CD14-positive monocyte (primary cell): ENCODE results near the gene ESD. TPM values are rescaled to one million over a fixed set of nuclear protein-coding genes. Genes with fewer than 3 reads are reported as not detected.
A peak's percentile ranks its signal among the peaks of the same experiment; 100 is the strongest.

Experiments
- DNase-seq, 3 donors: peaks; one replicate each; pipeline ENCODE4 v3.0.0-alpha.2; 2011 to 2022
- H2AFZ ChIP-seq: 2 replicates; pipeline ENCODE4 v1.6.0; 2012; ENCODE audit warnings: mild to moderate bottlenecking, low read depth, low read length, inconsistent platforms; ENCODE audit not compliant: insufficient read depth, poor library complexity, severe bottlenecking
- H3K27ac ChIP-seq, 2 donors: 1 replicate in 1 of 2; 2 replicates in 1 of 2; pipeline ENCODE4 v1.5.1; 2012 to 2013; ENCODE audit warnings: low read length in 2 of 2, control low read depth in 1 of 2, inconsistent platforms in 1 of 2, low read depth in 1 of 2, mild to moderate bottlenecking in 1 of 2
- H3K27me3 ChIP-seq, 2 donors: one replicate each; pipeline versions ENCODE4 v1.6.0 to v1.6.1; 2011 to 2013; ENCODE audit warnings: low read length in 2 of 2; ENCODE audit not compliant: control insufficient read depth in 2 of 2, insufficient read depth in 2 of 2
- H3K36me3 ChIP-seq, 2 donors: replicated peaks in 1 of 2; 1 replicate in 1 of 2; 2 replicates in 1 of 2; pipeline versions ENCODE4 v1.5.1 to v1.6.1; 2012 to 2013; ENCODE audit warnings: low read length in 2 of 2, control low read depth in 1 of 2, inconsistent platforms in 1 of 2, mild to moderate bottlenecking in 1 of 2; ENCODE audit not compliant: insufficient read depth in 2 of 2, control insufficient read depth in 1 of 2
- H3K4me1 ChIP-seq, 2 donors: 1 replicate in 1 of 2; 2 replicates in 1 of 2; pipeline versions ENCODE4 v1.5.1 to v1.6.1; 2012 to 2013; ENCODE audit warnings: low read length in 2 of 2, control low read depth in 1 of 2, inconsistent platforms in 1 of 2, mild to moderate bottlenecking in 1 of 2, moderate library complexity in 1 of 2; ENCODE audit not compliant: insufficient read depth in 2 of 2, control insufficient read depth in 1 of 2
- H3K4me2 ChIP-seq: replicated peaks from 2 replicates; pipeline ENCODE3; 2012; ENCODE audit warnings: low read length, moderate library complexity, mild to moderate bottlenecking; ENCODE audit not compliant: poor library complexity, severe bottlenecking; ENCODE audit errors: extremely low read depth
- H3K4me3 ChIP-seq, 3 experiments: fragments of 200-600 bp in 1 of 3; sonication (generic) in 1 of 3; replicated peaks in 1 of 3; 1 replicate in 2 of 3; 2 replicates in 1 of 3; pipeline ENCODE4 v1.5.1; 2011 to 2013; ENCODE audit warnings: low read length in 3 of 3, mild to moderate bottlenecking in 3 of 3, control low read depth in 2 of 3, low read depth in 2 of 3, inconsistent platforms in 1 of 3, moderate library complexity in 1 of 3
- H3K79me2 ChIP-seq: 2 replicates; pipeline ENCODE4 v1.6.0; 2012; ENCODE audit warnings: mild to moderate bottlenecking, control low read depth, inconsistent platforms, low read length, moderate library complexity; ENCODE audit not compliant: insufficient read depth
- H3K9ac ChIP-seq: 2 replicates; pipeline ENCODE4 v1.6.0; 2017; ENCODE audit warnings: low read length, mild to moderate bottlenecking; ENCODE audit not compliant: insufficient read depth, poor library complexity, severe bottlenecking
- H3K9me3 ChIP-seq, 2 donors: replicated peaks in 1 of 2; 1 replicate in 1 of 2; 2 replicates in 1 of 2; pipeline versions ENCODE4 v1.5.1 to v1.6.1; 2012 to 2013; ENCODE audit warnings: low read length in 2 of 2, control low read depth in 1 of 2; ENCODE audit not compliant: control insufficient read depth in 1 of 2, insufficient read depth in 1 of 2
- H4K20me1 ChIP-seq: 2 replicates; pipeline ENCODE4 v1.6.0; 2012; ENCODE audit warnings: mild to moderate bottlenecking, low read length, control low read depth, moderate library complexity; ENCODE audit not compliant: insufficient read depth
- H3K27ac Mint-ChIP-seq, 7 donors: one replicate each; pipeline ENCODE4 v1.8.0; 2020; ENCODE audit warnings: mild to moderate bottlenecking in 7 of 7, mixed read lengths in 7 of 7, moderate library complexity in 6 of 7, inconsistent platforms in 2 of 7
- H3K27me3 Mint-ChIP-seq, 3 donors: one replicate each; pipeline ENCODE4 v1.8.0; 2021 to 2022; ENCODE audit warnings: low read depth in 3 of 3, mild to moderate bottlenecking in 3 of 3, mixed read lengths in 3 of 3, moderate library complexity in 3 of 3, inconsistent platforms in 1 of 3
- H3K36me3 Mint-ChIP-seq, 2 donors: one replicate each; pipeline ENCODE4 v1.8.0; 2020; ENCODE audit warnings: mixed read lengths in 2 of 2, inconsistent platforms in 1 of 2, mild to moderate bottlenecking in 1 of 2
- H3K4me1 Mint-ChIP-seq: one replicate; pipeline ENCODE4 v1.8.0; 2020; ENCODE audit warnings: mild to moderate bottlenecking, mixed read lengths
- H3K4me3 Mint-ChIP-seq, 2 donors: one replicate each; pipeline ENCODE4 v1.8.0; 2020; ENCODE audit warnings: mild to moderate bottlenecking in 2 of 2, mixed read lengths in 2 of 2, moderate library complexity in 1 of 2
- H3K9me3 Mint-ChIP-seq, 7 donors: one replicate each; pipeline ENCODE4 v1.8.0; 2020 to 2022; ENCODE audit warnings: mixed read lengths in 7 of 7, mild to moderate bottlenecking in 6 of 7, moderate library complexity in 6 of 7, inconsistent platforms in 2 of 7
- whole genome bisulfite sequencing: methylation state at CpG from one replicate; pipeline ENCODE4 v1.1.5; 2013; ENCODE audit warnings: missing lambda C conversion rate; ENCODE audit not compliant: insufficient coverage; 5-methylcytosine and 5-hydroxymethylcytosine counted together
- intact Hi-C, 2 donors: fragments of 100-400 bp; cut with micrococcal nuclease; formaldehyde crosslinking; loops; one replicate each; pipeline versions ENCODE4 v1.15.0 to v1.15.1; 2023
- polyA plus RNA-seq, 3 donors: library from polyadenylated mRNA; depleted of rRNA in 1 of 3; unstranded in 2 of 3; stranded (reverse) in 1 of 3; fragments of 300-500 nt in 2 of 3; fragments of >200 nt in 1 of 3; fragmentation: Illumina TruSeq in 2 of 3; gene quantifications; 1 replicate in 2 of 3; 2 replicates in 1 of 3; pipeline ENCODE4 v1.2.3, GENCODE V29; 2012 to 2021
- TF ChIP-seq, protein P1 (sequence below): fragments of 200-600 bp; IDR thresholded peaks from one replicate; pipeline ENCODE4 v1.8.0; 2022; ENCODE audit warnings: antibody characterized with exemption, mild to moderate bottlenecking

ESD gene
- polyA plus RNA-seq, 3 donors, result 46.8 to 147 (median 139) TPM

DNA sequence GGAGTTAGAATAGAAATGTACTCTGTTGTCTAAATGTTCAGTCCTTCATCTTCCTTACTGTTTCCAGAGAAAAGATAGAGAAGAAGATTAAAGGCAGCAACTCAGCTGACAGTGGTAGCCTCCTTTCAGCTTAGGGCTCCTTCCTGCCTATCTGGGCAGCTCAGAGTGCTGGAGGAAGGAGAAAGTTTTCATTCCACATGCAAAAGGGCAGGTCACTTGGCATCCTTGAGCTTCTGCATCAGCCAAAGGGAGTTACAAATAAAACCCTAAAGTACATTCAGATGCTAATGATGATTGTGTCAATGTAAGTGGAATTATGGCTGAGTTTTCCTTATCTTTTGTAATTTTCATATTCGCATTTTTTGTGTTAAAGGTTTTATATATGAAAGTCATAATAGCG is 58.9 kb downstream of the ESD start:
- Histone ChIP-seq H2AFZ (no peak overlapping the region), H3K79me2 (no peaks in the 10 kb centered on the region), H3K27me3 (no peaks in the 10 kb centered on the region), H3K4me2 (no peak overlapping the region), H4K20me1 (no peaks in the 10 kb centered on the region), H3K36me3 (peaks cover 13 to 57% of the 10 kb centered on the region in 2 donors), H3K4me3 (no peak overlapping the region), H3K27ac (no peak overlapping the region), H3K9me3 (no peaks in the 10 kb centered on the region), H3K4me1 (peaks cover 5 to 17% of the 10 kb centered on the region in 2 donors), H3K9ac (no peak overlapping the region)
- no CpG with 5 or more reads among the region's 2 CpGs for WGBS
- Mint-ChIP-seq H3K27me3 (peaks cover 0 to 1% (median 0%) of the 10 kb centered on the region in 3 donors), H3K4me1 (peaks cover 10% of the 10 kb centered on the region), H3K4me3 (no peak overlapping the region), H3K9me3 (peaks cover 0 to 1% (median 0%) of the 10 kb centered on the region in 7 donors), H3K27ac (no peak overlapping the region), H3K36me3 (peaks cover 46 to 54% of the 10 kb centered on the region in 2 donors)
- intact Hi-C loops, result no loop called here
- TF ChIP-seq, protein P1, sequence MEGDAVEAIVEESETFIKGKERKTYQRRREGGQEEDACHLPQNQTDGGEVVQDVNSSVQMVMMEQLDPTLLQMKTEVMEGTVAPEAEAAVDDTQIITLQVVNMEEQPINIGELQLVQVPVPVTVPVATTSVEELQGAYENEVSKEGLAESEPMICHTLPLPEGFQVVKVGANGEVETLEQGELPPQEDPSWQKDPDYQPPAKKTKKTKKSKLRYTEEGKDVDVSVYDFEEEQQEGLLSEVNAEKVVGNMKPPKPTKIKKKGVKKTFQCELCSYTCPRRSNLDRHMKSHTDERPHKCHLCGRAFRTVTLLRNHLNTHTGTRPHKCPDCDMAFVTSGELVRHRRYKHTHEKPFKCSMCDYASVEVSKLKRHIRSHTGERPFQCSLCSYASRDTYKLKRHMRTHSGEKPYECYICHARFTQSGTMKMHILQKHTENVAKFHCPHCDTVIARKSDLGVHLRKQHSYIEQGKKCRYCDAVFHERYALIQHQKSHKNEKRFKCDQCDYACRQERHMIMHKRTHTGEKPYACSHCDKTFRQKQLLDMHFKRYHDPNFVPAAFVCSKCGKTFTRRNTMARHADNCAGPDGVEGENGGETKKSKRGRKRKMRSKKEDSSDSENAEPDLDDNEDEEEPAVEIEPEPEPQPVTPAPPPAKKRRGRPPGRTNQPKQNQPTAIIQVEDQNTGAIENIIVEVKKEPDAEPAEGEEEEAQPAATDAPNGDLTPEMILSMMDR, result no peak
- DNase-seq, result no peak

DNA sequence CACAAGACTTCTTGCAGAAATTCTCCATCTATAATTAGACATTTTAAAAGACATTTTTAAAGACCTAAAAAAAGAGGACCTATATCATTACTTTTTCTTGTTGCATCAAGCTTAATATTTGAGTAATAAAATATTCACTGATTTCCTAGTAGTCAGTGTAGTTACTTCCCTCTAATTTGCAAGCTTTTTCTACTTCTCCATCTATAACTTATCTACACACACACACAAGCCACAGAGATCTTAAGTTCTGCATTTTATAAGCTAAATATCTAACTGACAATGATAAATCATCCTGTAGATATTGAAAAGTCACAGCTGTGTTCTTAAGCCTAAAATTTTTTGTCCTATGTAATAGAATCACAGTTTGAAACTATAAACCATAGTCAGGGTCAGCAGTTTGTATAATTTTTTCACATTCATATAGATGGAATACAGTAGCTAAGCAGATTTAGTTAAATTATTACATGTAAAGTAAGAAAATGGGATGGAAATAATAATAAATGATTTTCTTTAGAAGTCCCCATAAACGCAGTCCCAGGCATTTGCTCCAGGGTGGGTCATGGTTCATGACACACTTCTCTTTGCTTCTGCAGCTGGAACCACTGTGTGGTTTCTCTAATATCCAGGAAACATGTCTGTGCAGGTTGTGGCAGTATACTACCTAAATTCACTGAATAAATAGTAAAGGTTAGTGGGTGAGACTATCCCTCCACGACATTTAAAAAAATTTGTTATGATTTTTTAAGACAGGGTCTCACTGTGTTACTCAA is 60.2 kb downstream of the ESD start:
- H2AFZ ChIP-seq, result no peak overlapping the region
- H3K36me3 Mint-ChIP-seq, result peaks cover 51 to 53% of the 10 kb centered on the region in 2 donors
- H3K27me3 ChIP-seq, result no peaks in the 10 kb centered on the region
- no peak overlapping the region for H3K4me2 ChIP-seq
- H3K27ac ChIP-seq, result no peak overlapping the region
- peaks cover 10% of the 10 kb centered on the region for H3K4me1 Mint-ChIP-seq
- intact Hi-C loops, result no loop called here
- DNase-seq, result peak in 1 of 3 donors; percentile 9
- H3K36me3 ChIP-seq, result peaks cover 16 to 66% of the 10 kb centered on the region in 2 donors
- WGBS, result no CpG with 5 or more reads among the region's 2 CpGs
- no peaks in the 10 kb centered on the region for H4K20me1 ChIP-seq
- no peak overlapping the region for H3K27ac Mint-ChIP-seq
- no peak overlapping the region for H3K4me3 Mint-ChIP-seq
- peaks cover 0 to 1% (median 0%) of the 10 kb centered on the region in 3 donors for H3K27me3 Mint-ChIP-seq
- H3K9me3 Mint-ChIP-seq, result peaks cover 0 to 1% (median 0%) of the 10 kb centered on the region in 7 donors
- H3K4me1 ChIP-seq, result peaks cover 5 to 17% of the 10 kb centered on the region in 2 donors
- H3K4me3 ChIP-seq, result no peak overlapping the region
- no peaks in the 10 kb centered on the region for H3K9me3 ChIP-seq
- H3K79me2 ChIP-seq, result no peaks in the 10 kb centered on the region
- TF ChIP-seq, protein P1, result no peak
- no peak overlapping the region for H3K9ac ChIP-seq
